Stimulated activated naive B cell treated with anti-CD40 and anti-IgM and Interleukin-4, amounts not matched to agents 10 μg/mL and 1 μg/mL and 100 μg/mL, for 72 hours (primary cell): ENCODE results near the gene SYT8.

Experiments
- ATAC-seq, 2 donors: fragments of 150-1000 bp; cut with Tn5 transposase; replicated peaks; 2 replicates each; pipeline ENCODE4 v1.10.0; 2021; ENCODE audit warnings: moderate library complexity in 1 of 2
- DNase-seq: peaks from one replicate; pipeline ENCODE4 v3.0.0; 2021
- H3K27ac Mint-ChIP-seq: one replicate; pipeline ENCODE4 v1.8.0; 2022; ENCODE audit warnings: mild to moderate bottlenecking, mixed read lengths
- H3K27me3 Mint-ChIP-seq, 2 donors: one replicate each; pipeline ENCODE4 v1.8.0; 2022; ENCODE audit warnings: mixed read lengths in 2 of 2
- H3K36me3 Mint-ChIP-seq, 2 donors: one replicate each; pipeline ENCODE4 v1.8.0; 2022; ENCODE audit warnings: mixed read lengths in 2 of 2, mild to moderate bottlenecking in 1 of 2
- H3K4me1 Mint-ChIP-seq, 2 donors: one replicate each; pipeline ENCODE4 v1.8.0; 2022; ENCODE audit warnings: mixed read lengths in 2 of 2, mild to moderate bottlenecking in 1 of 2
- H3K4me3 Mint-ChIP-seq, 2 donors: one replicate each; pipeline ENCODE4 v1.8.0; 2022; ENCODE audit warnings: mild to moderate bottlenecking in 2 of 2, mixed read lengths in 2 of 2, moderate library complexity in 1 of 2
- H3K9me3 Mint-ChIP-seq, 2 donors: one replicate each; pipeline ENCODE4 v1.8.0; 2022; ENCODE audit warnings: mixed read lengths in 2 of 2, mild to moderate bottlenecking in 1 of 2

Gene SYT8

GRCh38 chr11:1832211-1832919, 2.4 kb upstream of the SYT8 start:
- Mint-ChIP-seq H3K9me3 (no peaks in the 10 kb centered on the region), H3K27ac (no peak overlapping the region), H3K4me1 (peaks cover 5 to 6% of the 10 kb centered on the region in 2 donors), H3K36me3 (no peaks in the 10 kb centered on the region), H3K27me3 (peaks cover 24 to 53% of the 10 kb centered on the region in 2 donors), H3K4me3 (no peak overlapping the region)
- ATAC-seq (peak; percentile 82 to 86), DNase-seq (no peak)

GRCh38 chr11:1832920-1833295, 1.9 kb upstream of the SYT8 start:
- H3K27ac Mint-ChIP-seq = no peak overlapping the region
- H3K36me3 Mint-ChIP-seq = no peaks in the 10 kb centered on the region
- peaks cover 5 to 11% of the 10 kb centered on the region in 2 donors for H3K4me1 Mint-ChIP-seq
- no peak for ATAC-seq
- no peak for DNase-seq
- no peaks in the 10 kb centered on the region for H3K9me3 Mint-ChIP-seq
- no peak overlapping the region for H3K4me3 Mint-ChIP-seq
- H3K27me3 Mint-ChIP-seq = peaks cover 19 to 47% of the 10 kb centered on the region in 2 donors

- Mint-ChIP-seq H3K36me3 (no peaks in the 10 kb centered on the region), H3K27me3 (peaks cover 10 to 40% of the 10 kb centered on the region in 2 donors), H3K27ac (no peak overlapping the region), H3K4me1 (peaks cover 7 to 16% of the 10 kb centered on the region in 2 donors), H3K9me3 (no peaks in the 10 kb centered on the region), H3K4me3 (no peak overlapping the region)
- ATAC-seq = no peak
- no peak for DNase-seq
Observed at GRCh38 chr11:1834062-1834610, 654 bp upstream of the SYT8 start.

GRCh38 chr11:1835671-1836010, 851 bp downstream of the SYT8 start:
- peaks cover 9 to 31% of the 10 kb centered on the region in 2 donors for H3K27me3 Mint-ChIP-seq
- no peaks in the 10 kb centered on the region for H3K9me3 Mint-ChIP-seq
- no peaks in the 10 kb centered on the region for H3K36me3 Mint-ChIP-seq
- H3K4me1 Mint-ChIP-seq = peaks cover 15 to 30% of the 10 kb centered on the region in 2 donors
- no peak overlapping the region for H3K27ac Mint-ChIP-seq
- ATAC-seq (no peak), DNase-seq (no peak)
- H3K4me3 Mint-ChIP-seq = no peak overlapping the region

GRCh38 chr11:1836011-1836945, 1.5 kb downstream of the SYT8 start:
- H3K36me3 Mint-ChIP-seq = no peaks in the 10 kb centered on the region
- H3K4me1 Mint-ChIP-seq = peaks cover 17 to 36% of the 10 kb centered on the region in 2 donors
- no peaks in the 10 kb centered on the region for H3K9me3 Mint-ChIP-seq
- no peak overlapping the region for H3K4me3 Mint-ChIP-seq
- no peak overlapping the region for H3K27ac Mint-ChIP-seq
- ATAC-seq (no peak), DNase-seq (no peak)
- peaks cover 9 to 25% of the 10 kb centered on the region in 2 donors for H3K27me3 Mint-ChIP-seq

- DNase-seq = peak; percentile 75
- Mint-ChIP-seq H3K36me3 (no peaks in the 10 kb centered on the region), H3K4me3 (peak overlapping the region in 1 of 2 donors; percentile 39), H3K9me3 (no peaks in the 10 kb centered on the region), H3K4me1 (peaks cover 16 to 31% of the 10 kb centered on the region in 2 donors), H3K27me3 (peaks cover 5 to 19% of the 10 kb centered on the region in 2 donors), H3K27ac (peak overlapping the region; percentile 14)
- ATAC-seq = peak; percentile 79 to 82
Observed at GRCh38 chr11:1837171-1838076, 2.6 kb downstream of the SYT8 start.

- no peaks in the 10 kb centered on the region for H3K36me3 Mint-ChIP-seq
- DNase-seq (no peak), ATAC-seq (peak in 1 of 2 donors; percentile 16)
- H3K4me1 Mint-ChIP-seq = peaks cover 18 to 36% of the 10 kb centered on the region in 2 donors
- H3K9me3 Mint-ChIP-seq = no peaks in the 10 kb centered on the region
- H3K27me3 Mint-ChIP-seq = peaks cover 5 to 16% of the 10 kb centered on the region in 2 donors
- H3K27ac Mint-ChIP-seq = no peak overlapping the region
- peak overlapping the region in 1 of 2 donors; percentile 39 for H3K4me3 Mint-ChIP-seq
Observed at GRCh38 chr11:1838077-1838425, 3.3 kb downstream of the SYT8 start.

- no peak for ATAC-seq
- Mint-ChIP-seq H3K4me3 (peak within 1 kb of the TSS; percentile 70 to 75), H3K36me3 (no peaks in the 10 kb centered on the region), H3K27ac (peak within 1 kb of the TSS; percentile 95), H3K27me3 (peaks cover 1 to 11% of the 10 kb centered on the region in 2 donors), H3K4me1 (peaks cover 22 to 41% of the 10 kb centered on the region in 2 donors), H3K9me3 (no peaks in the 10 kb centered on the region)
- DNase-seq = no peak
Observed at GRCh38 chr11:1838426-1839144, 3.8 kb downstream of the SYT8 start, which contains the start of gene TNNI2. TNNI2 (plus strand) TSS chr11:1838981; CDS start chr11:1839697, 716 bp downstream.

GRCh38 chr11:1839204-1839923, 4.6 kb downstream of the SYT8 start:
- DNase-seq = no peak
- Mint-ChIP-seq H3K27me3 (peaks cover 0 to 3% of the 10 kb centered on the region in 2 donors), H3K36me3 (no peaks in the 10 kb centered on the region), H3K27ac (peak overlapping the region; percentile 95), H3K4me3 (peak overlapping the region; percentile 70 to 75), H3K9me3 (no peaks in the 10 kb centered on the region), H3K4me1 (peaks cover 27 to 49% of the 10 kb centered on the region in 2 donors)
- ATAC-seq = peak; percentile 0 to 3

GRCh38 chr11:1839924-1840779, 5.4 kb downstream of the SYT8 start:
- peak; percentile 76 to 79 for ATAC-seq
- Mint-ChIP-seq H3K4me3 (peak overlapping the region; percentile 70 to 75), H3K27me3 (no peaks in the 10 kb centered on the region), H3K9me3 (no peaks in the 10 kb centered on the region), H3K27ac (peak overlapping the region; percentile 95), H3K4me1 (peaks cover 34 to 57% of the 10 kb centered on the region in 2 donors), H3K36me3 (no peaks in the 10 kb centered on the region)
- peak; percentile 66 for DNase-seq

GRCh38 chr11:1840780-1841480, 6.1 kb downstream of the SYT8 start:
- H3K27me3 Mint-ChIP-seq = no peaks in the 10 kb centered on the region
- no peak overlapping the region for H3K27ac Mint-ChIP-seq
- no peak for DNase-seq
- no peaks in the 10 kb centered on the region for H3K36me3 Mint-ChIP-seq
- H3K4me1 Mint-ChIP-seq = peaks cover 41 to 64% of the 10 kb centered on the region in 2 donors
- H3K4me3 Mint-ChIP-seq = no peak overlapping the region
- H3K9me3 Mint-ChIP-seq = no peaks in the 10 kb centered on the region
- no peak for ATAC-seq
